ENCODE measurements around the gene ADAM30.

- no peak for TF ChIP-seq POLR2A (IDR thresholded peaks at IDR 0.05; ENCODE audit: insufficient read depth in 1 of 2, low read depth in 2 of 2, low read length in 2 of 2)
- no peak for TF ChIP-seq CTCF (CRISPR knock-in tag; IDR thresholded peaks at IDR 0.05)
- no peak for TF ChIP-seq ZNF547 (CRISPR knock-in tag; IDR thresholded peaks at IDR 0.05)
- no peak for TF ChIP-seq KDM3A (CRISPR knock-in tag; IDR thresholded peaks at IDR 0.05; ENCODE audit: low read depth)
- no peak for TF ChIP-seq CEBPZ (IDR thresholded peaks at IDR 0.05; ENCODE audit: low read length)
- no peak for TF ChIP-seq IRF1 (CRISPR knock-in tag; IDR thresholded peaks at IDR 0.05; ENCODE audit: low read depth)
- TF ChIP-seq NFE2 (CRISPR knock-in tag; IDR thresholded peaks at IDR 0.05), result no peak
Measured at GRCh38 chr1:119896303-119896702, at the start of gene ADAM30.

Measured in HepG2 (cell line).